H1 (cell line): ENCODE data around the gene TBK1.

ENCODE experiments used
- CEBPB ChIP-seq: IDR thresholded peaks from 2 replicates; pipeline ENCODE4 v1.6.1; 2012; ENCODE audit warnings: low read depth, low read length
- CTCF ChIP-seq, 3 experiments: IDR thresholded peaks; 1 replicate in 2 of 3; 2 replicates in 1 of 3; pipeline versions ENCODE4 v1.5.1 to v1.6.1; 2011; ENCODE audit warnings: low read length in 3 of 3, mild to moderate bottlenecking in 3 of 3, inconsistent platforms in 2 of 3, low read depth in 1 of 3, moderate library complexity in 1 of 3; ENCODE audit not compliant: insufficient read depth in 1 of 3; ENCODE audit errors: control extremely low read depth in 1 of 3
- TAF1 ChIP-seq: IDR thresholded peaks from 2 replicates; pipeline ENCODE4 v1.6.1; 2011; ENCODE audit warnings: mild to moderate bottlenecking, low read depth, low read length

GRCh38 chr12:64493513-64493912 is 41.6 kb downstream of the TBK1 start:
- no peak for TF ChIP-seq CTCF (IDR thresholded peaks at IDR 0.05; ENCODE audit: control extremely low read depth in 1 of 3, insufficient read depth in 1 of 3, low read depth in 1 of 3, low read length in 3 of 3)
- TF ChIP-seq TAF1 = no peak
- no peak for TF ChIP-seq CEBPB
